K562 (cell line): ENCODE results near the gene FN1.

Experiments used
- E2F5 ChIP-seq: sonication (generic); formaldehyde crosslinking; IDR thresholded peaks from 2 replicates; pipeline ENCODE4 v1.8.0; 2022; ENCODE audit warnings: mild to moderate bottlenecking, missing genetic modification reagents
- ESRRA ChIP-seq: fragments of 450-650 bp; IDR thresholded peaks from 2 replicates; pipeline ENCODE4 v1.6.1; 2014; ENCODE audit warnings: low read depth, mild to moderate bottlenecking, moderate library complexity, borderline replicate concordance
- FOXA1 ChIP-seq: fragments of 450-650 bp; IDR thresholded peaks from 2 replicates; pipeline ENCODE4 v1.6.1; 2016; ENCODE audit warnings: mild to moderate bottlenecking, borderline replicate concordance
- HDAC1 ChIP-seq, 2 experiments: fragments of 450-650 bp; IDR thresholded peaks; 2 replicates each; pipeline ENCODE4 v1.6.1; 2016 to 2017; ENCODE audit warnings: inconsistent platforms in 1 of 2, mild to moderate bottlenecking in 1 of 2, moderate library complexity in 1 of 2
- HNRNPK ChIP-seq: fragments of 200-400 bp; formaldehyde crosslinking; IDR thresholded peaks from one replicate; pipeline ENCODE4 v1.6.1; 2018; ENCODE audit warnings: mild to moderate bottlenecking, low read depth, low read length; ENCODE audit not compliant: poor library complexity, severe bottlenecking
- JUNB ChIP-seq: fragments of 450-650 bp; formaldehyde crosslinking; conservative IDR thresholded peaks from 2 replicates; pipeline ENCODE4 v1.4.0; 2020; ENCODE audit warnings: mild to moderate bottlenecking
- NRF1 ChIP-seq, 2 experiments: fragments of 450-650 bp; IDR thresholded peaks in 1 of 2; conservative IDR thresholded peaks in 1 of 2; 2 replicates each; pipeline ENCODE4 v1.6.1; 2014; ENCODE audit warnings: mild to moderate bottlenecking in 2 of 2
- POLR2A ChIP-seq: fragments of 450-650 bp; conservative IDR thresholded peaks from 2 replicates; pipeline ENCODE4 v1.6.1; 2016
- RFX7 ChIP-seq: fragments of 250-450 bp; sonication (Bioruptor Pico); IDR thresholded peaks from 2 replicates; pipeline ENCODE4 v1.5.1; 2021; ENCODE audit warnings: mild to moderate bottlenecking
- YY1 ChIP-seq, 3 experiments: IDR thresholded peaks; 2 replicates each; pipeline ENCODE4 v1.6.1; 2011; ENCODE audit warnings: low read length in 2 of 3, mild to moderate bottlenecking in 2 of 3, moderate library complexity in 2 of 3, borderline replicate concordance in 1 of 3, control low read depth in 1 of 3, low read depth in 1 of 3; ENCODE audit not compliant: insufficient read depth in 3 of 3, insufficient replicate concordance in 2 of 3, control insufficient read depth in 1 of 3, insufficient read length in 1 of 3; ENCODE audit errors: extremely low read depth in 1 of 3
- TF ChIP-seq, protein P1 (sequence below): fragments of 450-650 bp; IDR thresholded peaks from 2 replicates; pipeline ENCODE4 v1.6.1; 2016; ENCODE audit warnings: antibody characterized with exemption
- TF ChIP-seq, protein P2 (sequence below): fragments of 150-350 bp; IDR thresholded peaks from 2 replicates; pipeline ENCODE4 v1.6.1; 2014; ENCODE audit warnings: low read depth, mild to moderate bottlenecking, low read length, borderline replicate concordance

DNA sequence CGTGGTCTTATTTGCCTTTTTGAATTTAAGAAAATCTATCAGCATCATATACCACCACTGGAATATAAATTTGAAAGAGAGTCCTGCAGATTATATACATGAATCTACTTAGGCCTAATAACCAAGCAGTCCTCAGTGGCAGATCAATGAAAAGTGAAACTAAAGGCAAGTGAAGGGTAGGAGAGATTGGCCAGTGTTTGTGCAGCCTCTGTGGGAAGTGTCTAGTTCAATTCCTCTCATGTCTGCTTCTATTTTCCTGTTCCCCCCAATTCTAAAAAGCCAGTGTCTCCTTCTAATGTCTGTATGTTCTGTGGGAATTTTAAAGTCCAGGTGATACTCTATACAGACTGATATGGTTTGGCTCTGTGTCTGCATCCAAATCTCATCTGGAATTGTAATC, 61.9 kb downstream of the FN1 start:
- TF ChIP-seq JUNB (CRISPR knock-in tag) (no peak), YY1 (IDR thresholded peaks at IDR 0.05; ENCODE audit: borderline replicate concordance in 1 of 3, control insufficient read depth in 1 of 3, extremely low read depth in 1 of 3, insufficient read depth in 3 of 3, insufficient read length in 1 of 3, insufficient replicate concordance in 2 of 3, low read depth in 1 of 3, low read length in 2 of 3) (no peak), HDAC1 (IDR thresholded peaks at IDR 0.05) (no peak), RFX7 (CRISPR knock-in tag) (no peak), NRF1 (conservative IDR thresholded peaks at IDR 0.05 in 1 of 2, IDR thresholded peaks at IDR 0.05 in 1 of 2) (no peak), POLR2A (no peak), HNRNPK (no peak), E2F5 (no peak), FOXA1 (no peak), ESRRA (no peak)
- TF ChIP-seq, protein P1, sequence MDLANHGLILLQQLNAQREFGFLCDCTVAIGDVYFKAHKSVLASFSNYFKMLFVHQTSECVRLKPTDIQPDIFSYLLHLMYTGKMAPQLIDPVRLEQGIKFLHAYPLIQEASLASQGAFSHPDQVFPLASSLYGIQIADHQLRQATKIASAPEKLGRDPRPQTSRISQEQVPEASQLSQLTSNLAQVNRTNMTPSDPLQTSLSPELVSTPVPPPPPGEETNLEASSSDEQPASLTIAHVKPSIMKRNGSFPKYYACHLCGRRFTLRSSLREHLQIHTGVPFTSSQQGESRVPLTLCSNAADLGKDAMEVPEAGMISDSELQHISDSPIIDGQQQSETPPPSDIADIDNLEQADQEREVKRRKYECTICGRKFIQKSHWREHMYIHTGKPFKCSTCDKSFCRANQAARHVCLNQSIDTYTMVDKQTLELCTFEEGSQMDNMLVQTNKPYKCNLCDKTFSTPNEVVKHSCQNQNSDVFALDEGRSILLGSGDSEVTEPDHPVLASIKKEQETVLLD = no peak
- TF ChIP-seq, protein P2, sequence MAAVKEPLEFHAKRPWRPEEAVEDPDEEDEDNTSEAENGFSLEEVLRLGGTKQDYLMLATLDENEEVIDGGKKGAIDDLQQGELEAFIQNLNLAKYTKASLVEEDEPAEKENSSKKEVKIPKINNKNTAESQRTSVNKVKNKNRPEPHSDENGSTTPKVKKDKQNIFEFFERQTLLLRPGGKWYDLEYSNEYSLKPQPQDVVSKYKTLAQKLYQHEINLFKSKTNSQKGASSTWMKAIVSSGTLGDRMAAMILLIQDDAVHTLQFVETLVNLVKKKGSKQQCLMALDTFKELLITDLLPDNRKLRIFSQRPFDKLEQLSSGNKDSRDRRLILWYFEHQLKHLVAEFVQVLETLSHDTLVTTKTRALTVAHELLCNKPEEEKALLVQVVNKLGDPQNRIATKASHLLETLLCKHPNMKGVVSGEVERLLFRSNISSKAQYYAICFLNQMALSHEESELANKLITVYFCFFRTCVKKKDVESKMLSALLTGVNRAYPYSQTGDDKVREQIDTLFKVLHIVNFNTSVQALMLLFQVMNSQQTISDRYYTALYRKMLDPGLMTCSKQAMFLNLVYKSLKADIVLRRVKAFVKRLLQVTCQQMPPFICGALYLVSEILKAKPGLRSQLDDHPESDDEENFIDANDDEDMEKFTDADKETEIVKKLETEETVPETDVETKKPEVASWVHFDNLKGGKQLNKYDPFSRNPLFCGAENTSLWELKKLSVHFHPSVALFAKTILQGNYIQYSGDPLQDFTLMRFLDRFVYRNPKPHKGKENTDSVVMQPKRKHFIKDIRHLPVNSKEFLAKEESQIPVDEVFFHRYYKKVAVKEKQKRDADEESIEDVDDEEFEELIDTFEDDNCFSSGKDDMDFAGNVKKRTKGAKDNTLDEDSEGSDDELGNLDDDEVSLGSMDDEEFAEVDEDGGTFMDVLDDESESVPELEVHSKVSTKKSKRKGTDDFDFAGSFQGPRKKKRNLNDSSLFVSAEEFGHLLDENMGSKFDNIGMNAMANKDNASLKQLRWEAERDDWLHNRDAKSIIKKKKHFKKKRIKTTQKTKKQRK = no peak
